ENCODE data around the gene CERKL.
A peak's percentile ranks its signal among the peaks of the same experiment; 100 is the strongest.

CERKL gene

GRCh38 chr2:181520253-181520652 lies 136.7 kb downstream of the CERKL start:
- no peak for DNase-seq (ENCODE audit: low spot score)

- peak; percentile 83 for DNase-seq (ENCODE audit: low spot score)
Measured at GRCh38 chr2:181517685-181518301, 139.1 kb downstream of the CERKL start.

- DNase-seq (ENCODE audit: low spot score): no peak
Measured at GRCh38 chr2:181516992-181517391, 139.9 kb downstream of the CERKL start.

GRCh38 chr2:181515719-181516118 lies 141.2 kb downstream of the CERKL start:
- DNase-seq (ENCODE audit: low spot score): no peak

GRCh38 chr2:181500201-181500600 lies 156.7 kb downstream of the CERKL start:
- DNase-seq (ENCODE audit: low spot score): no peak

- no peak for DNase-seq (ENCODE audit: low spot score)
Measured at GRCh38 chr2:181499231-181499630, 157.7 kb downstream of the CERKL start.
